Gastroesophageal sphincter (tissue), 2 donors: ENCODE measurements around the gene ZBTB20.

Source experiments
- EP300 ChIP-seq: sonication (generic); formaldehyde crosslinking; IDR thresholded peaks from one replicate; pipeline ENCODE4 v1.6.1; 2017; ENCODE audit warnings: antibody characterized with exemption, mild to moderate bottlenecking
- POLR2A ChIP-seq, 2 donors: fragments of 450-650 bp; IDR thresholded peaks; one replicate each; pipeline ENCODE4 v1.6.1; 2017; ENCODE audit warnings: antibody characterized with exemption in 2 of 2, mild to moderate bottlenecking in 2 of 2, moderate library complexity in 1 of 2

DNA sequence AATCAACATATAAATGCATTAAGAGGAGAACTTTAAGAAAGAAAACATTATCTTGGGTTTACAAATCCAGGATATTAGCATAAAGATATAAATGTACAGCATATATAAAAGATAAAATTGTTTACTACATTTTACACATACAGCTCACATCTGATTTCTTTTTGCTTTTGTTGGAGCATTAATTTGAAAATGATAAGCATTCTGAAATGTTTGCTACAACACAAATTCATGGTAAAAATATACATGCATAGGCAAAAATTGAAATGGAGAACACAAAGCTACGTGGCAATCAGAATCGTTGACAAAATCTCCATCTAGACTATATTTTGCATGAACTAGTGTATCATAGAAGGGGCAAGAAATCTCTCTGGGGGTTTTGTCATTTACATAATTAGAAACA lies 694.2 kb downstream of the ZBTB20 start:
- TF ChIP-seq POLR2A (IDR thresholded peaks at IDR 0.05) (no peak), EP300 (no peak)
